CD4-positive, alpha-beta T cell treated with Interleukin-21 for 1 hour (primary cell): ENCODE results near the gene PSORS1C1.

Experiments used
- DNase-seq: peaks from one replicate; pipeline ENCODE4 v3.0.0-alpha.2; 2020

PSORS1C1 gene

GRCh38 chr6:31128093-31128676, 13.6 kb downstream of the PSORS1C1 start:
- peak; percentile 74 for DNase-seq

GRCh38 chr6:31129130-31129529, 14.5 kb downstream of the PSORS1C1 start:
- no peak for DNase-seq

GRCh38 chr6:31130751-31131150, 16.2 kb downstream of the PSORS1C1 start:
- DNase-seq = no peak

- no peak for DNase-seq
These were observed 17.0 kb downstream of the PSORS1C1 start for GRCh38 chr6:31131595-31131994.

GRCh38 chr6:31132806-31133205, 18.2 kb downstream of the PSORS1C1 start:
- no peak for DNase-seq

- no peak for DNase-seq
These were observed 21.1 kb downstream of the PSORS1C1 start for GRCh38 chr6:31135710-31136109.

- no peak for DNase-seq
These were observed 24.4 kb downstream of the PSORS1C1 start, which contains the start of gene PSORS1C2 for GRCh38 chr6:31138982-31139381. TSS of gene PSORS1C2 (minus strand) at chr6:31139066. CDS start at chr6:31139026, 40 bp downstream.

GRCh38 chr6:31139599-31139998, 25.0 kb downstream of the PSORS1C1 start:
- DNase-seq = no peak

GRCh38 chr6:31140643-31141042, 26.0 kb downstream of the PSORS1C1 start:
- no peak for DNase-seq

- no peak for DNase-seq
These were observed 27.8 kb downstream of the PSORS1C1 start for GRCh38 chr6:31142361-31142761.

GRCh38 chr6:31143148-31143547, 28.5 kb downstream of the PSORS1C1 start:
- no peak for DNase-seq

GRCh38 chr6:31144296-31144969, 29.8 kb downstream of the PSORS1C1 start:
- DNase-seq = no peak

GRCh38 chr6:31144970-31145340, 30.4 kb downstream of the PSORS1C1 start:
- no peak for DNase-seq

GRCh38 chr6:31145386-31145785, 30.8 kb downstream of the PSORS1C1 start:
- no peak for DNase-seq

- DNase-seq = no peak
These were observed 35.3 kb downstream of the PSORS1C1 start for GRCh38 chr6:31149827-31150447.

GRCh38 chr6:31152781-31153180, 38.2 kb downstream of the PSORS1C1 start:
- no peak for DNase-seq

- DNase-seq = no peak
These were observed 39.8 kb downstream of the PSORS1C1 start for GRCh38 chr6:31154436-31154835.

- DNase-seq = no peak
These were observed 42.0 kb downstream of the PSORS1C1 start for GRCh38 chr6:31156641-31157040.

GRCh38 chr6:31157513-31158139, 43.0 kb downstream of the PSORS1C1 start, which contains the start of gene CCHCR1:
TSS of gene CCHCR1 (minus strand) at chr6:31157802. CDS start at chr6:31157600, 202 bp downstream.
- DNase-seq = no peak

- DNase-seq = peak; percentile 99
These were observed 43.7 kb downstream of the PSORS1C1 start, which contains the start of gene TCF19 for GRCh38 chr6:31158140-31158862. TSS of gene TCF19 (plus strand) at chr6:31158589. CDS start at chr6:31159470, 881 bp downstream.

GRCh38 chr6:31158863-31159855, 44.6 kb downstream of the PSORS1C1 start:
- peak; percentile 30 for DNase-seq
